ENCODE results near the gene SYNCRIP. TPM values are rescaled to one million over a fixed set of nuclear protein-coding genes. Genes with fewer than 3 reads are reported as not detected.

SYNCRIP gene
- total and polyA plus RNA-seq, 4 donors, result 27.8 to 41.7 (median 30.4) TPM

- TF ChIP-seq SP1 (IDR thresholded peaks at IDR 0.05) (no peak), MAX (IDR thresholded peaks at IDR 0.05) (no peak), ATF3 (IDR thresholded peaks at IDR 0.05) (no peak), HNF4G (IDR thresholded peaks at IDR 0.05) (peak; percentile 10), HNF4A (conservative IDR thresholded peaks at IDR 0.05) (peak; percentile 56 to 62), NR2F2 (IDR thresholded peaks at IDR 0.05) (no peak), CTCF (IDR thresholded peaks at IDR 0.05; ENCODE audit: low read depth, low read length, missing input control) (no peak), RXRA (IDR thresholded peaks at IDR 0.05) (peak in 1 of 2 donors; percentile 38), EGR1 (IDR thresholded peaks at IDR 0.05; ENCODE audit: low read depth in 2 of 2) (no peak), RAD21 (IDR thresholded peaks at IDR 0.05) (no peak)
These were observed 30.8 kb upstream of the SYNCRIP start (continued) for GRCh38 chr6:85673198-85674139.

GRCh38 chr6:85672623-85673022, 29.9 kb upstream of the SYNCRIP start:
- DNase-seq (ENCODE audit: low spot score), result no peak
- Histone ChIP-seq H3K9ac (ENCODE audit: low read depth in 1 of 2, low read length in 2 of 2) (no peak overlapping the region), H3K4me1 (ENCODE audit: control insufficient read depth in 4 of 4, insufficient read depth in 4 of 4, low read length in 3 of 4) (peaks cover 6 to 25% (median 17%) of the 10 kb centered on the region in 4 donors), H3K9me3 (ENCODE audit: control insufficient read depth in 4 of 4, low read length in 3 of 4) (no peaks in the 10 kb centered on the region), H3K27ac (ENCODE audit: low read depth in 1 of 2, low read length in 2 of 2) (no peak overlapping the region), H3K4me3 (ENCODE audit: low read depth in 1 of 3, low read length in 3 of 3) (no peak overlapping the region), H3K36me3 (ENCODE audit: control insufficient read depth in 4 of 4, insufficient read depth in 3 of 4, low read depth in 1 of 4, low read length in 3 of 4) (peaks cover 0 to 6% (median 0%) of the 10 kb centered on the region in 4 donors), H3K27me3 (ENCODE audit: control insufficient read depth in 4 of 4, insufficient read depth in 4 of 4, low read length in 3 of 4) (no peaks in the 10 kb centered on the region)
- TF ChIP-seq MAX (IDR thresholded peaks at IDR 0.05) (no peak), FOXA1 (IDR thresholded peaks at IDR 0.05) (no peak), REST (IDR thresholded peaks at IDR 0.05) (no peak), RXRA (IDR thresholded peaks at IDR 0.05) (no peak), FOXA2 (IDR thresholded peaks at IDR 0.05) (no peak), ATF3 (IDR thresholded peaks at IDR 0.05) (no peak), GABPA (IDR thresholded peaks at IDR 0.05 in 1 of 2, conservative IDR thresholded peaks at IDR 0.05 in 1 of 2) (no peak), YY1 (IDR thresholded peaks at IDR 0.05) (no peak), JUND (IDR thresholded peaks at IDR 0.05) (no peak), RAD21 (IDR thresholded peaks at IDR 0.05) (no peak), TAF1 (conservative IDR thresholded peaks at IDR 0.05) (no peak), CTCF (IDR thresholded peaks at IDR 0.05; ENCODE audit: low read depth, low read length, missing input control) (no peak)
- 97% methylated on average over 4 of the region's 4 CpGs for WGBS

Data from liver (tissue), 9 donors.